Gastroesophageal sphincter (tissue), 3 donors: ENCODE data around the gene EHD1.

Experiments
- POLR2AphosphoS5 ChIP-seq: sonication (generic); formaldehyde crosslinking; IDR thresholded peaks from one replicate; pipeline ENCODE4 v1.6.1; 2017; ENCODE audit warnings: antibody characterized with exemption
- TF ChIP-seq, protein P1 (sequence below), 4 experiments: fragments of 200-600 bp in 2 of 4; fragments of 450-650 bp in 2 of 4; sonication (generic) in 1 of 4; IDR thresholded peaks; one replicate each; pipeline ENCODE4 v1.5.1; 2017 to 2019; ENCODE audit warnings: antibody characterized with exemption in 4 of 4, mild to moderate bottlenecking in 2 of 4, moderate library complexity in 2 of 4

DNA sequence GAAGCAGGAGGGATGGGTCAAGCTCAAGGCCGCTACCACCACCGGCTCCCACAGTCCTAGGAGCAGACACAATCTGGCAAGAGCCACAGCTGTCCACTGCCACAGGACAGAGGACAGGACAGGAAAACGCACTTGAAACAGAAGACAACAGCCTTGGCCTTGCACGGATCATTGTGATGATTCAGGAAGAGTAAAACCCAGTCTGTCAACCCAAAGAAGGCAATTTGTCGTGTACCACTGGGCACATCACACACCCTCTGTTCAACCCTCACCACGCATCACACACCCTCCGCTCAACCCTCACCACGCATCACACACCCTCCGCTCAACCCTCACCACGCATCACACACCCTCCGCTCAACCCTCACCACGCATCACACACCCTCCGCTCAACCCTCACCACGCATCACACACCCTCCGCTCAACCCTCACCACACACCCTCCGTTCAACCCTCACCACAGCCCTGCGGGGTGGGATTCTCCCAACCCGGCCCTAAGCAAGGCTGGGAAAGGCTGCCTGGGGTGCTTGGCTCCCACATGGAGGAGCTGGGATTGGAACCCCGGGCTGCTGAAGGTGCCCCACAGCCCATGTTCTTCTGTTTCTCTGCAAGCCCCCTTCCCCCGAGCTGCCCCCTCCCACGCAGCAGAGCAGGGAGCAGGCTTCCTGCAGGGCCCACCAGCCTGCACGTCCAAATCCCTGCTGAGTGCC is 22.7 kb downstream of the EHD1 start:
- TF ChIP-seq, protein P1, sequence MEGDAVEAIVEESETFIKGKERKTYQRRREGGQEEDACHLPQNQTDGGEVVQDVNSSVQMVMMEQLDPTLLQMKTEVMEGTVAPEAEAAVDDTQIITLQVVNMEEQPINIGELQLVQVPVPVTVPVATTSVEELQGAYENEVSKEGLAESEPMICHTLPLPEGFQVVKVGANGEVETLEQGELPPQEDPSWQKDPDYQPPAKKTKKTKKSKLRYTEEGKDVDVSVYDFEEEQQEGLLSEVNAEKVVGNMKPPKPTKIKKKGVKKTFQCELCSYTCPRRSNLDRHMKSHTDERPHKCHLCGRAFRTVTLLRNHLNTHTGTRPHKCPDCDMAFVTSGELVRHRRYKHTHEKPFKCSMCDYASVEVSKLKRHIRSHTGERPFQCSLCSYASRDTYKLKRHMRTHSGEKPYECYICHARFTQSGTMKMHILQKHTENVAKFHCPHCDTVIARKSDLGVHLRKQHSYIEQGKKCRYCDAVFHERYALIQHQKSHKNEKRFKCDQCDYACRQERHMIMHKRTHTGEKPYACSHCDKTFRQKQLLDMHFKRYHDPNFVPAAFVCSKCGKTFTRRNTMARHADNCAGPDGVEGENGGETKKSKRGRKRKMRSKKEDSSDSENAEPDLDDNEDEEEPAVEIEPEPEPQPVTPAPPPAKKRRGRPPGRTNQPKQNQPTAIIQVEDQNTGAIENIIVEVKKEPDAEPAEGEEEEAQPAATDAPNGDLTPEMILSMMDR (IDR thresholded peaks at IDR 0.05) = no peak
- TF ChIP-seq POLR2AphosphoS5 = no peak
